HG03196 (cell line): ENCODE results near the gene TMEM89.

Source experiments
- ATAC-seq: cut with Tn5 transposase; IDR thresholded peaks from one replicate; pipeline ENCODE4 v1.9.1; 2021; ENCODE audit not compliant: unreplicated experiment

TMEM89 gene

DNA sequence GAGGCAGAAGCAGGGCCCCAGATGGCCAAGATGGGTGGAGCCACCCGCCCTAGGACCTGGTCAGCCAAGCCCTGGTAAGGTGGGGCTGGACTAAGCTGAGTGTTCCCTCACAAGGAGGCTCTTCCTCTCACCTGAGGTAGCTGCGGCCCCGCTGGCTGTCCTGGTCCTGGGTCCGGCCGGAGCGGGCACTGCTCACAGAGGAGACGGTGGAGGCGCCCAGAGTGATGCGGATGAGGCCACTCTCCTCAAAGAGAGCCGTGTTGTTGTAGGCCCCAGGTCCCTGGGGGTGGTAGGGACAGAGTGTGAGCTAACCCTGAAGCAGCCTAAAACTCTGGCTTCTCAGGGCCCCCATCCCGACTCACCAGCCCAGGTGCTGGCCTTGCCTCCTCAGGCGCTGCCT is 21.0 kb upstream of the TMEM89 start:
- ATAC-seq = no peak

DNA sequence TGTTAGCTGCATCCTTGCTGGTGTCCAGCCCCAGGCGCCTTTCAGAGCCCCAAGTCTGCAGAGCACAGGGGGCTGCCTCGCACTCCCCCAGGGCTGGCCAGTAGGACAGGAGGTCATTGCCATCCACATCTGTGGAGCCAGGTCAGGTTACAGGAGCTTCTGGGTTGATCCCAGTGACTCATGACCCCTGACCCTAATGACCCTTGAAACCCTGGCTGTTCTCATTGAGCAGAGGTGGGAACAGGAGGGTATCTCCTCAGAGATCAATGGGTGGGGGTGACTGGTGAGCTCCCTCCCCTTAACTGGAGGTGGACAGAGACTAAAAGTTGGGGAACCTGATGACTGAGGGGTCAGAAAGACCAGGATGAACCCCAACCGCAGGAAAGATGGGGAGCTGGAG is 19.8 kb upstream of the TMEM89 start:
- ATAC-seq = no peak

DNA sequence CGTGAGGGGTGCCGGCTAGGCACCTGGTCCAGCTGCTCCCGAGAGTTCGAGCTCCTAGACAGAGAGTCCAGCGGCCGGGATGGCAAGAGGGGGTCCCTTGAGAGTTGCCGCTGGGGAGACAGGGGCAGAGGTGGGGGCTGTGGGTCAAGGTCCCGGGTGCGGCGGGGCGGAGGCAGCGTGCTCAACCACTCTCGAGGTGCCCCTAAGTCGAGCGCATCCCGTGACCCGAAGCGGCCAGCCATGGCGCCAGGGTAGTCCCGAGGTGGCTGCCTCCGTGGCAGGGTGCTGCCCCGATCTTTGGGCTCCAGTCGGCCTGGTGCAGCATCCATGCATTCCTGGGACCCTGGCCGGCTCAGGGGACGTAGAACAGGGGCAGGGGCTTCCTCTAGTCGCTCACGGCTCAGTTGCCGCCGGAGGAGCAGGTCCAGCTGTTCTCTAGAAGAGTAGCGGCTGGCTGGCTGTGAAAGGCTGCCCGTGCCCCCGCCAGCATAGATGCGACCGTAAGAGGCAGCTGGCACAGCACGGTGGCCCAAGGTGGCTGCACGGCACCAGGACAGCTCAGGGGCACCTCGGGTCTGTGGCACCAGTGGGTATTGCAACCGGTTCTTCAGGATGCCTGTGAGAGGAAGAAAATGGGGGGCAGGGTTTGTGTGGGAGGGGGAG is 18.5 kb upstream of the TMEM89 start:
- no peak for ATAC-seq

DNA sequence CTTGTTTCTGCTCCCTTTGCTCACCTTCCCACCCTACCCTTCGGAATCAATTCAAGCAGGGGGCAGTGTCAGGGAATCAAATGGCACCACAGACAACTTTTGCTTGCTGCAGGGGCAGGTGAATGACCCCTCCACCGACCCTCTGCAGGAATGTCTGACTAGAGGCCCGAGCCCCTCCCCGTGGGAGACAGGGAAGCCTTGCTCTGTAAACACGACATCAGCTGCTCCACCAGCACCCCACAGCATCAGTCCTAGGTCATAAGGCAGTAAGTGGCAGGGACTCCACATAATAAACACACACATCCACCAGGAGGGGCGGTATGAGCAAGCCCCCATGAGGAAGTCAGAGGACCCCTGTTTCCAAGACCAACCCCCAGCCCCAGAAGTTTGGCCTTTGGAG is 15.7 kb upstream of the TMEM89 start:
- ATAC-seq = no peak

DNA sequence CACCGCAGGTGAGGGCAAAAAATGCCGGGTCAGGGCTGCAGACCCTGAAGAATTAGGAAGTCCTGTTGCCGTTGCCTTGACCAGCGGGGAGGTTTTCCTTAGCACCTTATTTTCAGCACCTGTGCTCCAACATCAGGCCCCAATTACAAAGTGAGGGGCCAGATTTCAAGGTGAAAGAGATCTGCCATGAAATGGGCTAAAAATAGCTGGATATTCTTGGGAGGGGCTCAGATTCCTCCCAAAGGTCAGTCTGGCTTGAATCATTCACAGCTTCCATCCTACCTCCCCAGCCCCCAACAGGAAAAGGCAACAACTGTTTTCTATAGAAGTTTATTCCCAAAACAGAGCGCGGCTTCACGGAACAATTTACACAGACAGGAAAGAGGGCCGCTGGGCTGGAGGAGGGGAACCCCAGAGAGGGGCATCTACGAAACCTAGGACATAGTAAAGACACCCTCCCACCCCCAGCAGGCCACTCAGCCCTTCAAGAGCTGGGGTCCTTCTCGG is 14.6 kb upstream of the TMEM89 start:
- no peak for ATAC-seq

DNA sequence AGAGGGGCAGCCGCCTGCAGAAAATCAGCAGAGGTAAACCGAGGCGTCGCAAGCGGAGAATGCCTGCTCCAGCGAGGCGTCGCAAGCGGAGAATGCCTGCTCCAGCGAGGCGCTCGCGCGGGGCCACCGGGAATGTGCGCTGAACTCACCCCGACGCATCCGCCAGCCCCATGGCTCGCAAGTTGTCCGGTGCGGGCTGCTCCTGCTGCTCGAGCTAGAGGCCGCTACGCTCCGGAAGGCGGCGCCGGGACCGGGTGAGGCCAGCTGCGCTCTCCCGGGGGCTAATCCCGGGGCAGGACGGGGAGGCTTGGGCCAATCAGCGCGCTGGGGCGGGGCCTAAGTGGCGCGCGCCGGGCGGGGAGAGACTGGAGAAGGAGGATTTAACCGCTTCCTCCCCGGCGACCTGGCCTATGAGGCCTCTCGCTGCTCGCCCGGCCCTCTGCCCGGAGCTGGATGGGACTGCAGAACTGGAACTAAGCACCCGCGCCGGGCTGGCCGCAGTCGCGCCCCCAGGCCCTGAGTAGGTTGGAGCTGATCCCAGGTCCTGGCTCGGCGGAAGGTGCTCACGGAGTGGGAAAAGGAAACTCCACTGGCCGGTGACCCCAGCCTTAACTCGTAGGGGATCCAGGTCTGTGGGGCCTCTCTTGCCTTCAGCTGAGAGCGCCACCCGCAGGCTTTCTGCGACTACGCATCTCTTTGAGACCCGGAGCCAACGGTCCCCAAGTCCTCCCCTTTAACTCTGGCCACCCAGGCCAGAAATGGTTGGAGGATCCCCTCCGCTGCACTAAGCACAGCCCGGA is 13.9 kb upstream of the TMEM89 start, which contains the start of gene SLC26A6:
Gene SLC26A6 (minus strand): TSS at position 240 of the 800 bp plus-strand sequence. CDS start 68 bp downstream, at position 172.
- ATAC-seq = peak; percentile 84

DNA sequence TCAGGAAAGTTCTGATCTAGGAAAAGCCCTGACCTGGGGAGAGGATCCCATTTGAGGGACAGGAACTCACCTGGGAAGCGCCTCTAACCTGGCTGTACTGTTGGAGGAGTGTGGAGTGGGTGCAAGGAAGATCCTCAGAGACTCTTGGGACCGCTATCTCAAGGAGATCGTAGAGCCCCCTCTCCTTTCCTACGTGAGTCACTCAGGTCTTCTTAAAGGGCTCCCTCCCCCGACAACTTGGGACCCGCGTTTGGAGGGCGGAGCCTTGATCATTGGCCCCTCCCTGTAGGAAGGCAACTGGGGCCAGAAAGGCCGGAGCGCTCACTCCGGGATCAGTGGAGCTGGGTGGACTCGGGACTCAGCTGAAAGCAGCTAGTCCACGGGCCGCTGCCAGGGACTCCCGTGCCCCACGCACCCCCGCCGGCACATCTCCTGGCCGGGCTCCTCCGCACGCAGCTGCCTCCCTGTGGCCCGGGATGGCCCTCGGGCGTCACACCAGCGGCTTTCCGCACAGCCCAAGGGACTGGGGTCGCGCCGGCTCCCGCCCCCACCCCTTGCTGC is 13.2 kb upstream of the TMEM89 start:
- ATAC-seq = peak; percentile 17

DNA sequence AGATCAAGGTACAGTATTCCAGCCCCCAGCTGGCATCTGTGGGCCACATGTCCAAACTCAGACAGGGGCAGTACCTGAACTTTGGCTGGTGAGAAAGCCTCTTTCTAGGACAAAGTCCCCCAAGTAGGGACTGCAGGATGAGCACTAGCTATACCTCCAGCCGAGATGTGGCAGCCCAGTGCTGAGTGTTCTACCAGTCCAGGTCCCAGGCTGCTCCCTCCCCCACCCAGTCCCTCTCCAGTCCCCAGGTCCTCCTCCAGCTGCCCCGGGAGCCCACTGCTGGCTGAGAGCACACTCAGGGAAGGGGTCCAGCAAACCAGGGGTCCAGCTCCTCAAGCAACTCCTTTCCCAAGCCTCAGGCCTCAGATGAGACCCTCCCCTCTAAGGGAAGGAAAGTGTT is 12.2 kb upstream of the TMEM89 start:
- ATAC-seq = no peak

DNA sequence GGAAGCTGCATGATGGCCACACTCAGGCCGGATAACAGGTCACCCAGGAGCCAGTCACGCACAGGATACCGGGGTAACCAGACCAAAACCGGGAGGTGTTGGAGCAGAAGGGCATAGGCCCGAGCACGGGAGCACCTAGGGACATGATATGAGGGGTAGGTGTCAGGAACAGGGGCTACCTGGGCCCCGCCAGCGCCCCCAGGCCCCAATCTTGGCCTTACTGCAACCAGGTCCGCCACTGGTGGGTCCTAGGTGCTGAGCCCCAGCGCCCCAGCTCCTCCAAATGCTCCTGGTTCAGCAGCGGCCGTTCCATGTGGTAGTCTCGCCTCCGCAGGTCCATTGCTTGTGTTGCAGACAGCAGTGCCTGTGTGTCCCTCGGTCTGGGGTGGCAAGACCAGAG is 11.7 kb upstream of the TMEM89 start:
- ATAC-seq = no peak

DNA sequence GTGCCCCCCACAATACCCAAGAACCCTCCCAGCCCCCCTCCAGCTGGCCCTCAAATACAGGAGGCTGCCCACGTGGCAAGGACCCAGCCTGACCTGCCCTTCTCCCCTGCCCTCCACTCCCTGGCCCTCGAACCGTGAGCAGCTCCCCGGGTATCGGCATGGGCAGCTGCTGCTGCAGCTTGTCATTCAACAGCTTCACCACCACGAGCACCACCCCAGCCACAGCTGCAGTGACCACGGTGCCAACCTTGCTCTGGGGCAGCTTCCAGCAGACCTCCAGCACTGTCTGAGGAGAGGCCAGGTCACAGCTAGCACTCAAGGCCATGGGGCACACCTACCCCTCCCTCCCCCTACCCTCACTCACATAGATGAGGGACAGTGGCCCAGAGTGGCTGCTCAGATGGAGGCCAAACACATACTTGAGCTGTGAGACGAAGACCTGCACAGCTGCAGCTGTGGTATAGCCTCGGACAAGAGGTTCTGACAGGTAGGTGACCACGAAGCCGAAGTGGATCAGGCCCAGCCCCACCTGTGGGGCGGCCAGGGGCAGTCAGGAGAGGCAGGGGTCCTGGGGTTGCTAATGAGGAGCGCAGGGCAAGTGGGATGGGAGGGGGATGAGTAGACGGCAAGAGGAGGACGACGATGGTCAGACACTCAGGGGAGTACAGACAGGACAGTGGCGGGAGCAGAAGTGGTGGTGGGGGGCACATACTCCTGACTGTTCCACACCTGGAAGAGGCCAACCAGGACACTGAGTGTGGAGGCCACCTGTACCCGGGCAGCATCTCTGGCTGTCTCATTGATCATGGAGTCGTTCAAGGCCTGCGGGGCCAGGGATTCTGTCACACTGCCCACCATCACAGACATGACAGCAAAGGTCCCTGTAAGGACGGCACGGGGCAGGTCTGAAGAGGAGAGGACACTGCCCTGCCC is 10.2 kb upstream of the TMEM89 start:
- ATAC-seq = no peak

DNA sequence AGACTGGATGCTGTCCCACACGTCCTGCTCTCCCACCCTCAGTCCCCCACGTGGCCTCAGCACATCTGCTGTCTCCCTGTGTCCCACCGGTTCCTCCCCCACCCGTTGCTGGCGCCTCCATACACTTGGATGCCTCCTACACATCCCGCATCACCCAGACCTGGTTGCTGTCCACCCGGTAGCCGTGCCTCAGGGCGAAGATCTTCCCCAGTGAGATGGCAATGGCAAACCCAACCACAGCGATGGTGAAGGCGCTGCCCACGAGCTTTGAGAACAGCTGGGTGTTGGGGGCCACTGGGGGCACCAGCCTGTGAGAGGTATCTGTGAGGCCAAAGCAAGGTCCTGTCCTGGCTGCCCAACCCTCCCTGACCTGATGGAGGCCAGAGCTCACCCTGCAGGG is 9.3 kb upstream of the TMEM89 start:
- no peak for ATAC-seq

DNA sequence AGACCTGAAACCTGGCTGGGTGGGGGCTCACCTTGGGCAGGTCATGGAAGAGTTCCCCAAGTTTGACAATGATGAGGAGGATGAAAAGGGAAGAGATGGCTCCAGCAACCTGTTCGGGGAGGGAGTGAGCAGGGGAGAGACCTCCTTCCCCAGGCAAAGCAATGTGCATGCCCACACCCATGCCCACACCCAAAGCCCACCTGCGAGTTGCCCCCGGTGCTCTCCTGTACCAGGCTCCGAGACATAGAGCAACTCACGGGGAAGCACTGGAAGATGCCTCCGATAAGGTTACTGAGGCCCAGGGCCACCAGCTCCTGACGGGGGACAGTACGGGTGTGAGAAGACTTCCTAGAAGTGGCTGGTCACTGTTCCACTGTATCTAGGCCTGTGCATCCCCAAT is 8.8 kb upstream of the TMEM89 start:
- ATAC-seq = no peak

DNA sequence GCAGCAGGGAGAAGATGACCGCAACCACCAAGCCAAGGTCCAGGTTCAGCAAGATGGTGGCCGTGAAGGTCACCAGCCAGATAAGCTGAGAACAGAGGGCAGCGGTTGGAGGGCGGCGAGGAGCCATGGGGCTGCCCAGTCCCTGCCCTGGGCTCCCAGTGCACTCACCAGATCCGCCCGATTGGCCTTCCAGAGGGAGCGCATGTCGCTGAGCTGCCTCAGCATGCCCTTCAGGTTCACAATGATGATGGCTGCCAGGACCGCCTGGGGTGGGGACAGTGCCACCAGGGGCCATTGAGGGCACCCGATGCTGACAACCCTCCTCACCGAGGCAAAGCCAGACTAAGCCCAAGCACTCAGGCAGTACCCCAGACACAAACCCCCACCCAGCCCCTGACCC is 8.3 kb upstream of the TMEM89 start:
- ATAC-seq = no peak

DNA sequence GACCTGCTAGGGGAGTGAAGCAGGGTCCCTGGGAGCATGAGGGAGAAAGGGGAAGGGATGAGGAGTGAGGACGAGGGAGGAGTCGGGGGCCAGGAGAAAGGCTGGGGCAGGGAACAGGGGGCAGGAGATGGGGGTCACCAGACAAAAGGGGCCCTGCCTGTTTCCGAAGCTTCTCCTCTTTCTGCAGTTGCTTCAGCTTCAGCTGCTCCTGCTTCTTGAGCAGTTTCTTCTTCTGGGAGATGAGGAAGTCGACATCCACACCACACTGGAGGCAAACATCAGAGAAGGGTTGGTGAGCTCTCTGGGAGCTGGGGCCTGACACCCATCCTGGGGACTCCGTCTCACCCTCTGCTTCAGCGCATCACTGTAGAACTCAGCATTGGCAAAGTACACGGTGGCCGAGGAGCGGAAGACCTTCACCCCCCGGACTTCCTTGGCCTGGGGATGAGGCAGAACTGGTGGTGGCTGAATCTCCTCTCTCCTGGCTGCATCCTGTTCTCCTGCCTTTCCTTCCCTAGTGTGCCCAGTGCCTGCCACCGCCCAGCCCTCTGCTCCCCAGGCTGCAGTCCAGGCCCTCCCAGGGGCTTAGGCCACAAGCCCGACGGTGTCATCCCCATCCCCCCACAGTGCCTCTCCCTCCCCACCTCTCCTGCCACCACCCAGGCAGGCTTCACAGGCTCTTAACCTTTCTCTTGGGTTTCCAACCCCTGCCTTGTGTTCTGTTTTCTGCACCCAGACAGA is 6.9 kb upstream of the TMEM89 start:
- ATAC-seq = no peak

DNA sequence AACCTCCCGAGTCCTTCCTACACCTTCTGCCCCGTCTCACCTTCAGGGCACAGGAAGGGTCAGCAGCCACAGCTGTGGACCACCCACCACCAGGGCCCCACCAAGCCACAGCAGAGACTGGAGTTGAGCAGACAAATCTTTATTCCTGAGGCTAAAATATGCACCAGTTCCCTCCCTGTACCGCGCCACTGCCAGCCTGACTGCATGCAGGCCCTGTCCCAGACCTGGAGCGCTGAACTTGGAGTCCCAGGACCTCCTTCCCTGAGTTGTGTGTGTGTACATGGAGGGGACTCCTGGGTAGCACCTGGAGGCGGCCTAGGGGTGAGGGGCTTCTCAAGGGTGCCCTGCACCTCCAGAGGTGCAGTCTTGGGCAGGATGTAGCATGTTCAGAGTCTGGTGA is 4.0 kb upstream of the TMEM89 start:
- no peak for ATAC-seq

DNA sequence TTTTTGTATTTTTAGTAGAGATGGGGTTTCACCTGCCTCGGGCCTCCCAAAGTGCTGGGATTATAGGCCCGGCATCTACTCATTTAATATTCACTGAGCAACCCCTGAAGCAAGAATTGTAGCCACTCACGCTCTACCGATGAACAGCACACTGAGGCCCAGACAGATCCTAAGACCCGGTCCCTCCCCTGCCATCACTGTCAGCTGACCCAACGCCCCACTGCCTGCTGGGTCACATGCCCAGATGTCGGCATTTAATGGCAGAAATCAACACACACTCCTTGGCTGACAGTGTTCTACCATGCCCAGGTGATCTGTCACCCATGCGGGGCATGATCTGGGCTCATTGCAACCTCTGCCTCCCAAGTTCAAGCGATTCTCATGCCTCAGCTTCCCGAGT is 3.2 kb upstream of the TMEM89 start:
- ATAC-seq = no peak

DNA sequence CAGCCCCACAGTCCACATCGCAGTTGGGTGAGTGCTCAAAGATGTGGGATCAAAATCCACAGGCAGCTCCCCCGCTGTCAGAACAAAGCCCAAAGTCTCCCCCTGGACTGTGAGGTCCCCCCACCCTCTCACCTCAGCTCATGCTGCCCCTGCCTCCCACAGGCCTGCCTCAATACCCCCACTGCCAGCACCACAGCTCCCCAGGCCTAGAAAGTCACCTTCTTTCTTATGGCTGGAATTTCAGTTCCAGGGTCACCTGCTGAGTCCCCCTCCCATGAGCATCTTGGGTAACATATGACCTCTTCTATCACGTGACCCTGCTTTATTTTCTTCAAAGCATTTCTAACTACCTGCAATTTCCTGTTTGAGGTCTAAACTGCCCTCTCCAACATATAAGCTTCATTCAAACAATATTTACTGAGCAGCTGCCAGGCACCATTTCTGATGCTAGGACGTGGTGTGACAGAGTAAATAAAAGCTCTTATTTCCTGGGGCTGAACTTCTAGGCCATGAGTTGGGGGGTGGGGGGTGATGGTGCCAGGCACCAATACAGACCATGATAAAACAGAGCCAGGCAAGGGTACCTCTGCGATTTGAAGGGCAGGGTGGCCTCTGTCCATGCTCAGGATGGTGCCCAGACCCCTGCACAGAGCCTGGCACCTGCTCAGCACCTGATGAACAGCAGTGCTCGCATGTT is 2.4 kb upstream of the TMEM89 start:
- ATAC-seq = no peak

DNA sequence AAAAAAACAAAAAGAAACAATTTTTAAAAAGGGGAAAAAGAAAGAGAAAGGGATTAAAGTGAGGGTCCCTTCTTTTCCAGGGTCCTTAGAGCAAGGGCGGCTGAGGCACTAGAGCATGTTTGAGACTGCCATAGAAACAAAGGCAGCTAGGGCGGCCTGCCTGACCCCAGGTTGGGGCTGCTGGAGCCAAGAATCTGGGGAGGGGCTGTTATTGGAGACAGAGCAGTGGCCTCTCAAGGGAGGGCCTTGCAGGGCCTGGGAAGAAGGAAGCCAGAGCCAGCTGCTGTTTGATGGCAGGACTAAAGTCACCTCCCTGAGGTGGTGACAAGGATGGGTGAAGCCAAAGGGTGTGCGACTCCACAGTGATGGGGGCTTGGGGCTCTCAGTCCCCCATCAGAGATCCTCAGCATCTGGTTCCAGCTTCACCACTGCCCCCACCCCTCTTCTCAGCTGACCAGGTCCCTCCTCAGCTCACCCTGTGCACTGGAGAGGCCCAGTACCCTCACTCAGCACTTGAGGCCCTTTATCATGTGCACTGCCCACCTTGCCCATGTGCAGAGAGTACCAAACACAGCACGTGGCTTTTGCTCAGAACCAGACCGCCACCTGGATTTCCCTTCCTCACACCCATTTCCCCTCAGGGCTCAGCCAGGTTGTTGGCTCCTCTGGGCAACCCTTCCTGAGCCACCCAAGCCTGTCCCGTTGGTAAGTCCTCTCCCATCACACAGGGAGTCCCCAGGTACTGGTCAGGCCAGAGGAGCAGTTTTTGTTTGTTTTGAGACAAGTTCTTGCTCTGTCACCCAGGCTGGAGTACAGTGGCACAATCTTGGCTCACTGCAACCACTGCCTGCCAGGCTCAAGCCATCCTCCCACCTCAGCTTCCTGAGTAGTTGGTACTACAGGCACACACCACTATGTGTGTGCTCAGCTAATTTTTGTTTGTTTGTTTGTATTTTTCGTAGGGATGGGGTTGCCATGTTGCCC is 1.7 kb downstream of the TMEM89 start:
- ATAC-seq = no peak

DNA sequence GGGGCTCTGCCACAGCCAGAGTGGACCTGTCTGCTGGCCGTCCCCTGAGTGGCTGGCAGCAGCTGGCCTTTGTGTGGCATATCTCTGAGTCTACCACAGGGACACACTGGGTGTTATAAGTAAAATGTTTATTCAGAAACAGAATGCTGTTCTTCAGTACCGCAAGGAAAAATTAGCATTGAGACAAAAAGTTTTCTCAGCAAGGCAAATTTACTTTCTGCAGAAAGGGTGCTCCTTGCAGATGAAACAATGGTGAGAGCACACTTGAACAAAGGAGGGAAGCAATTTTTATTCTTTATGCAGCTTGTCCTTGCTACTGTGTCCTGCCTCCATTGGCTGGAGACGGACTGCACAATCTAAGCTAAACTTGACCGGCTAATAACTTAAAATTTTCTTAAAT is 4.0 kb downstream of the TMEM89 start:
- no peak for ATAC-seq
